Transverse colon (tissue), 4 donors: ENCODE data around the gene NKX1-1. TPM values are rescaled to one million over a fixed set of nuclear protein-coding genes. Genes with fewer than 3 reads are reported as not detected.

Experiments used
- DNase-seq: peaks from one replicate; pipeline ENCODE4 v3.0.0-alpha.2; 2019
- H3K27ac ChIP-seq, 4 donors: fragments of 200-600 bp; sonication (generic); 2 replicates each; pipeline ENCODE4 v1.5.1; 2016 to 2018; ENCODE audit warnings: inconsistent platforms in 4 of 4
- H3K27me3 ChIP-seq: fragments of 200-600 bp; sonication (generic); 2 replicates; pipeline ENCODE4 v1.5.1; 2017; ENCODE audit warnings: inconsistent platforms
- H3K36me3 ChIP-seq, 4 donors: fragments of 200-600 bp; sonication (generic); 2 replicates each; pipeline ENCODE4 v1.5.1; 2017 to 2019; ENCODE audit warnings: inconsistent platforms in 4 of 4
- H3K4me1 ChIP-seq, 4 donors: fragments of 200-600 bp; sonication (generic); 2 replicates each; pipeline ENCODE4 v1.5.1; 2017 to 2020; ENCODE audit warnings: inconsistent platforms in 4 of 4
- H3K4me3 ChIP-seq, 4 donors: fragments of 200-600 bp; sonication (generic); 1 replicate in 1 of 4; 2 replicates in 3 of 4; pipeline versions ENCODE4 v1.5.1 to v1.6.1; 2017 to 2019; ENCODE audit warnings: inconsistent platforms in 4 of 4
- H3K9me3 ChIP-seq, 2 donors: fragments of 200-600 bp; sonication (generic); 2 replicates each; pipeline ENCODE4 v1.5.1; 2017 to 2019; ENCODE audit warnings: inconsistent platforms in 2 of 2
- EP300 ChIP-seq: sonication (generic); formaldehyde crosslinking; IDR thresholded peaks from one replicate; pipeline ENCODE4 v1.6.1; 2017; ENCODE audit warnings: antibody characterized with exemption, low read depth
- POLR2A ChIP-seq: fragments of 450-650 bp; IDR thresholded peaks from one replicate; pipeline ENCODE4 v1.6.1; 2016; ENCODE audit warnings: antibody characterized with exemption, mild to moderate bottlenecking, moderate library complexity
- POLR2AphosphoS5 ChIP-seq, 3 donors: sonication (generic); formaldehyde crosslinking; IDR thresholded peaks; one replicate each; pipeline ENCODE4 v1.6.1; 2016; ENCODE audit warnings: antibody characterized with exemption in 3 of 3
- WGBS, 2 donors: methylation state at CpG; one replicate each; pipeline ENCODE4 v1.1.5; 2018; ENCODE audit warnings: low coverage in 1 of 2; 5-methylcytosine and 5-hydroxymethylcytosine counted together
- in situ Hi-C, 4 donors: fragments of 200-750 bp; cut with MboI; loops; one replicate each; pipeline versions ENCODE4 v1.15.0 to v1.15.1; 2017; ENCODE audit warnings: low sequenced_read_pairs in 3 of 4, low pct_ligation_motif_present in 1 of 4, low pct_unique_long_range_greater_than_20kb in 1 of 4
- intact Hi-C: fragments of 100-400 bp; cut with DNase I; formaldehyde crosslinking; loops from one replicate; pipeline ENCODE4 v1.15.1; 2023; ENCODE audit warnings: low total_unique reads
- total RNA-seq, 4 donors: library from RNA; depleted of rRNA; stranded (reverse); fragments of >200 nt; gene quantifications; one replicate each; pipeline ENCODE4 v1.1.0, GENCODE V29; 2016
- TF ChIP-seq, protein P1 (sequence below), 5 experiments: fragments of 200-600 bp in 3 of 5; fragments of 450-650 bp in 2 of 5; sonication (generic) in 3 of 5; IDR thresholded peaks; 1 replicate in 2 of 5; 2 replicates in 3 of 5; pipeline ENCODE4 v1.5.1; 2016 to 2017; ENCODE audit warnings: antibody characterized with exemption in 5 of 5, inconsistent platforms in 3 of 5, mild to moderate bottlenecking in 2 of 5, moderate library complexity in 1 of 5

The NKX1-1 gene
- total RNA-seq, 4 donors from 2014 or later: not detected

DNA sequence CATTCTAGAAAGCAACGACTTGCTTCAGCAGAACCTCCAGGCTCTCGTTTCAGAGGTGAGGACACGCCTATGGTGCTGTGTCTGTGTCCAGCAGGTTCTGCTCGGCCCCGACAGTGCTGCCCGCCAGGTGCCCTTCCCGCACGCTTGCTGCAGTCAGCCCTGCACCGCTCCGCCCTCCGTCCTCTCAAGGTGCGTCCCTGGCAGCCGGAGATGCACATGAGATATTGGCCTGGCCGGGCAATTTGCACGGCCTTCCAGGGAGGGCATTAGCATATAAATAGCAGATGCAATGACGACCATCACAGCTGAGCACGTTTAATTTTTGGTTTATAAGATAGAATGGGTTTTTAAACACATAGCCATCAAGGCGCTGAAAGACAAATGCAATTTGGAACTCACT lies 44.8 kb downstream of the NKX1-1 start:
- no peak for DNase-seq
- intact Hi-C loops (no loop called here), in situ Hi-C loops (loop anchor here in 3 of 4 donors (25.0 kb wide), 2 partner anchors 251 to 276 kb away; no protein-coding TSS in a partner anchor)
- H3K27me3 ChIP-seq: no peaks in the 10 kb centered on the region
- WGBS, 2 donors: 78 to 92% methylated on average over 5 to 18 of the region's 18 CpGs
- no peaks in the 10 kb centered on the region for H3K9me3 ChIP-seq
- no peaks in the 10 kb centered on the region for H3K4me1 ChIP-seq
- H3K4me3 ChIP-seq: no peak overlapping the region
- no peaks in the 10 kb centered on the region for H3K36me3 ChIP-seq
- H3K27ac ChIP-seq: no peak overlapping the region
- TF ChIP-seq POLR2A (no peak), EP300 (no peak), POLR2AphosphoS5 (IDR thresholded peaks at IDR 0.05) (no peak)
- TF ChIP-seq, protein P1, sequence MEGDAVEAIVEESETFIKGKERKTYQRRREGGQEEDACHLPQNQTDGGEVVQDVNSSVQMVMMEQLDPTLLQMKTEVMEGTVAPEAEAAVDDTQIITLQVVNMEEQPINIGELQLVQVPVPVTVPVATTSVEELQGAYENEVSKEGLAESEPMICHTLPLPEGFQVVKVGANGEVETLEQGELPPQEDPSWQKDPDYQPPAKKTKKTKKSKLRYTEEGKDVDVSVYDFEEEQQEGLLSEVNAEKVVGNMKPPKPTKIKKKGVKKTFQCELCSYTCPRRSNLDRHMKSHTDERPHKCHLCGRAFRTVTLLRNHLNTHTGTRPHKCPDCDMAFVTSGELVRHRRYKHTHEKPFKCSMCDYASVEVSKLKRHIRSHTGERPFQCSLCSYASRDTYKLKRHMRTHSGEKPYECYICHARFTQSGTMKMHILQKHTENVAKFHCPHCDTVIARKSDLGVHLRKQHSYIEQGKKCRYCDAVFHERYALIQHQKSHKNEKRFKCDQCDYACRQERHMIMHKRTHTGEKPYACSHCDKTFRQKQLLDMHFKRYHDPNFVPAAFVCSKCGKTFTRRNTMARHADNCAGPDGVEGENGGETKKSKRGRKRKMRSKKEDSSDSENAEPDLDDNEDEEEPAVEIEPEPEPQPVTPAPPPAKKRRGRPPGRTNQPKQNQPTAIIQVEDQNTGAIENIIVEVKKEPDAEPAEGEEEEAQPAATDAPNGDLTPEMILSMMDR (IDR thresholded peaks at IDR 0.05): no peak

GRCh38 chr4:1360423-1361283 lies 45.6 kb downstream of the NKX1-1 start:
- H3K9me3 ChIP-seq: no peaks in the 10 kb centered on the region
- TF ChIP-seq, protein P1 (IDR thresholded peaks at IDR 0.05): no peak
- TF ChIP-seq POLR2A: no peak
- H3K4me1 ChIP-seq: no peaks in the 10 kb centered on the region
- no peaks in the 10 kb centered on the region for H3K27me3 ChIP-seq
- no peak overlapping the region for H3K27ac ChIP-seq
- intact Hi-C loops: no loop called here
- DNase-seq: no peak
- WGBS, 2 donors: 83 to 100% methylated on average over 1 to 29 of the region's 29 CpGs
- H3K36me3 ChIP-seq: no peaks in the 10 kb centered on the region
- H3K4me3 ChIP-seq: no peak overlapping the region
- in situ Hi-C loops: loop anchor here in 3 of 4 donors (25.0 kb wide), 2 partner anchors 252 to 277 kb away; no protein-coding TSS in a partner anchor

DNA sequence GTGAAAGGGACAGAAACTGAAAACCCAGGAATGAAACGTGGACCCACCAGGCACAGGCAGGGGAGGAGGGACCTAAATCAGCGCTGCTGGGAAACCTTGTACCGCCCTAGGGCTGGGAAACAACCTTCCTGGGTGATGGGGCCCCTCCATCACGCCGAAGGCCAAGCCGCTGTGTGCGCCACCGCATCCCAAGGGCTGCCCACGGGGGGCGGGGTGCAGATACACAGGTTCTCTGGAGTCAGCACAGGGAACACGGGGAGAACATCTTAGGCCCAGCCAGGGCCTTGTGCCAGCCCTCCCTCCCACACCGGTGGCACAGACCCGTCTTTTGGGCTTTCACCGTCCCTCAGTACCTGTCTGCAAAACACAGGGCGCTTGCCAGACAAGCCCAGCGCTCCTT lies 46.3 kb downstream of the NKX1-1 start:
- Histone ChIP-seq H3K27me3 (no peaks in the 10 kb centered on the region), H3K36me3 (no peaks in the 10 kb centered on the region), H3K4me3 (no peak overlapping the region), H3K9me3 (no peaks in the 10 kb centered on the region), H3K4me1 (no peaks in the 10 kb centered on the region), H3K27ac (no peak overlapping the region)
- DNase-seq: no peak
- intact Hi-C loops (loop anchor here (5.0 kb wide), 1 partner anchor 267 kb away; no protein-coding TSS in a partner anchor), in situ Hi-C loops (loop anchor here in 3 of 4 donors (10.0 to 25.0 kb wide), 3 partner anchors 225 to 277 kb away; no protein-coding TSS in a partner anchor)
- WGBS, 2 donors: 92 to 100% methylated on average over 3 to 16 of the region's 16 CpGs
- TF ChIP-seq, protein P1 (IDR thresholded peaks at IDR 0.05): no peak
- TF ChIP-seq POLR2AphosphoS5 (IDR thresholded peaks at IDR 0.05) (no peak), POLR2A (no peak), EP300 (no peak)

DNA sequence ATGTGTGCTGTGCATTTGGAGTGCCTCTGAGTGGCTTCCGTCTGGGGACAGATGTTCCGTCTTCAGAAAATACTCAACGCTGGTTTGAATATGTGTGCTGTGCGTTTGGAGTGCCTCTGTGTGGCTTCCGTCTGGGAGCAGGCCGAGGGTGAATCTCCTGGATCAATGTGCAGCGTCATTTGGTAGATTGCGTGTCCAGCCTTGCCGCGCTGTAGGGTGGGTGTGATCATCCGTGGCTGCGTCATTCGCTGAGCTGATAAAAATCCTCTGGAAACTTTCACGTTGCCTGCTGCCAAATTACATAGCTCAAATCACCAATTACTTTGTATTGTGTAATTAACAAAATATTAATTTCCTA lies 47.1 kb downstream of the NKX1-1 start:
- in situ Hi-C loops: loop anchor here in 3 of 4 donors (10.0 to 25.0 kb wide), 3 partner anchors 224 to 278 kb away; no protein-coding TSS in a partner anchor
- intact Hi-C loops: loop anchor here (5.0 kb wide), 1 partner anchor 268 kb away; no protein-coding TSS in a partner anchor
- no peak for DNase-seq
- H3K27ac ChIP-seq: no peak overlapping the region
- H3K4me1 ChIP-seq: no peaks in the 10 kb centered on the region
- no peaks in the 10 kb centered on the region for H3K36me3 ChIP-seq
- H3K9me3 ChIP-seq: no peaks in the 10 kb centered on the region
- TF ChIP-seq, protein P1 (IDR thresholded peaks at IDR 0.05): no peak
- no peak for TF ChIP-seq POLR2A
- TF ChIP-seq EP300: no peak
- no peak for TF ChIP-seq POLR2AphosphoS5 (IDR thresholded peaks at IDR 0.05)
- no peaks in the 10 kb centered on the region for H3K27me3 ChIP-seq
- H3K4me3 ChIP-seq: no peak overlapping the region
- WGBS, 2 donors: 79 to 90% methylated on average over 11 to 14 of the region's 14 CpGs
